Measurements from ENCODE around the gene RBM24. TPM values are rescaled to one million over a fixed set of nuclear protein-coding genes. Genes with fewer than 3 reads are reported as not detected.
"Not testable (repeated sequence)": the region's sequence is repeated elsewhere in the genome, so short reads cannot be mapped to it uniquely, and the experiment has no call there.

RBM24 gene
- polyA plus RNA-seq, 1 donor, result 348 TPM

- no peak for DNase-seq (ENCODE audit: low read depth)
These were observed 10.6 kb downstream of the RBM24 start for GRCh38 chr6:17291778-17292177.

DNA sequence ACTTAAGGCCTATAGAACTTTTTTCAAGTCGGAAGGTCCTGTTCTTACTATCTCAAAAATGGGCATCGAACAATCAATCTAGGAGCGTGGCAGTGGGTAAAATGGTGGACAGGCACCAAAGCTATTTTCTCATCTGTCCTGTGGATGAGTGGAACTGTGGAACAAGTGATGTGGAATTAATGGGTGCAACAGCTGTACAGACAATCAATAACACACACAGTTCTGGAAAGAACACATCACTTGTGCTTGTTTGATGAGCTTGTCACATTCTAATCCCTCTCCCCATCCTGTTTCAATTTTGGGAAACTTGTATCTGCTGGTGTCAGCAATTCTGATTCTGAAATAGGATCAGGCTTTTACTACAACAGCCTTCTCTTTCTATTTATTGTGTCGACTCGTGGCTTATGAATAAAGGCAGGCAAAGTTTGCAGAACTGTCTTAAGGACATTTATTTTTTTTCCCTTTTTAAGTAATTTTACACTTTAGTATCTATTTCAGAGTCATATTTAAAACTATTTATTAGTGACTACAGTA is 11.5 kb downstream of the RBM24 start:
- no peak for DNase-seq (ENCODE audit: low read depth)

GRCh38 chr6:17293395-17293794 is 12.2 kb downstream of the RBM24 start:
- DNase-seq (ENCODE audit: low read depth), result no peak

DNA sequence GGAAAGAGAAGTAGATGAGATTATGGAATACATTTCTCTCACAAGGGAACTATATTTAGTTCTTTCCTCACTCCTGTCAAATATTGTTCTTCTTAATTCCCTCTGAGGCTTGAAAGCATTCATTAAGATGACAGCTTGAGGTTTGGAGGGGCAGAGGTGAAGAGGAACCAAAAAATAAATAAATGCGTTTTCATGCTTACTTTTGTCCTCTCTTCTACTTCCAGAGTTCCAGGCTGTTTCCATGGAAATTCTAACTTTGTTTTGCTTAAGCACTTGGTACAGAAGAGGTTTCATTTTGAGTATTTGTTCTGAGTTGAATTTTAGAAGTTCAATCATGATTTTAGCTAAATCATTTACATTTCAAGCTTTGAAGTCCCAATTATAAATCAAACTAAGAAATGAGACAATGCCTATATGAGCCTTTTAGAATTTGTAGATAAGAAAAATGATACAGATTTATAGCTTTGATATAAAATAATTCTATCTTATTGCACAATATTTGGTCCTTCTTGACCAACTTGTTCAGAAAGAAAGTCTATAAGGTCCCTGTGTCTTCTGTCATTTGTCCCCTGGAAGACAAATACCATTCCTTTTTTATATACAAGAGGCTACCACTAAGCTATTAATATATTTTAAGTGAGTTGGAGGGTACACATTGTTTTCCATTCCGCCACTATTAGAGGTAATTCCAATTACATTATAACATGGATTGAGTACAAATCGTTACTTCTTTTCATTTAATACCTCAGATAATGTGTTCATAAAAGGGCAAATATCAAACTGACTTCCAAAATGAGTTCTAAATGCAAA is 16.3 kb downstream of the RBM24 start:
- no peak for DNase-seq (ENCODE audit: low read depth)

DNA sequence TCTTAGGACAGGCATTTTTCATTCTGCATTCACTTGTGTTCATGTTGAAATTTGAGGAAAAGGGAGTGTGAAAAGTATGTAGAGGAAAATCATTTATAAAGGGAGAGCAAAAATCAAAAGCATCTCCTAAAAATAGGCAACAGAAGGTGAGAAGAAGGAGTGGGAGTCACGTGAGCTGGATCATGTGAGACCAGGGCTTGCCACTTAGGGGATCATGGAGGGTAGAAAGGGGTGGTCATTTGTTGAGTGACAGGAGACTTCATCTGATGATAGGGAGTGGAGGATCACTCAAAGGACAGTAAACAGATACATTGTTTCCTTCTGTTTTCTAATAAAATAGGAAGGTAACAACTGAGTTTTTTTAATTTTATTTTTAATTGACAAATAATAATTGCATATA is 17.1 kb downstream of the RBM24 start:
- no peak for DNase-seq (ENCODE audit: low read depth)

DNA sequence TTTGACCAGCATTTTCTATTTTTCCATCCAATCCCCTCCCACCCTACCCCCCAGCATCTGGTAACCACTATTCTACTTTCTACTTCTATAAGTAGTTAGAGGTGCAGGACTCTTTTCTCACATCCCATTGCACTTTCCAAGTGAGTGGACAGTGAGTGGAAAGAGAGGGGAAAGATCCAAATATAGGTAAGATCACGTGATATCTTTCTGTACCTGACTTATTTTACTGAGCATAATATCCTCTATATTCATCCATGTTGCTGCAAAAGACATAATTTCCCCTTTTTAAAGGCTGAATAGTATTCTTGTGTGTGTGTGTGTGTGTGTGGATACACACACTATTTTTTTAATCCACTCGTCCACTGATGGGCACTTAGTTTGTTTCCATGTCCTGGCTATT is 18.1 kb downstream of the RBM24 start:
- no peak for DNase-seq (ENCODE audit: low read depth)

GRCh38 chr6:17299750-17300149 is 18.6 kb downstream of the RBM24 start:
- no peak for DNase-seq (ENCODE audit: low read depth)

GRCh38 chr6:17300637-17301036 is 19.5 kb downstream of the RBM24 start:
- DNase-seq (ENCODE audit: low read depth), result no peak

DNA sequence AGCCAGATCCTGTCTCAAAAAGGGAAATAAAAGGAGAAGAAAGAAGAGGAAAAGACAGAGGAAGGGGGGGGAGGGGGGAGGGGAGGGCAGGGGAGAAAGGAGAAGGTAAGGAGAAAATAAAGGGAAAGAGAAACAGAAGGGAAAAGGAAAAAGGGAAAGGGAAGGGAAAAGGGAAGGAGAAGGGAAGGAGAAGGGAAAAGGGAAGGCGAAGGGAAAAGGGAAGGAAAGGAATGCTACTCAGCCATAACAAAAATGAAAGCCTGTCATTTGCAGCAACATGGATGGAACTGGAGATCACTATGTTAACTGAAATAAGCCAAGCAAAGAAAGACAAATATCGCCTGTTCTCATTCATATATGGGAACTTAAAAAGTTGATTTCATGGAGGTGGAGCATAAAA is 22.3 kb downstream of the RBM24 start:
- DNase-seq (ENCODE audit: low read depth), result no peak

GRCh38 chr6:17305219-17306001 is 24.2 kb downstream of the RBM24 start:
- DNase-seq (ENCODE audit: low read depth), result no peak

GRCh38 chr6:17311595-17312311 is 30.6 kb downstream of the RBM24 start:
- no peak for DNase-seq (ENCODE audit: low read depth)

DNA sequence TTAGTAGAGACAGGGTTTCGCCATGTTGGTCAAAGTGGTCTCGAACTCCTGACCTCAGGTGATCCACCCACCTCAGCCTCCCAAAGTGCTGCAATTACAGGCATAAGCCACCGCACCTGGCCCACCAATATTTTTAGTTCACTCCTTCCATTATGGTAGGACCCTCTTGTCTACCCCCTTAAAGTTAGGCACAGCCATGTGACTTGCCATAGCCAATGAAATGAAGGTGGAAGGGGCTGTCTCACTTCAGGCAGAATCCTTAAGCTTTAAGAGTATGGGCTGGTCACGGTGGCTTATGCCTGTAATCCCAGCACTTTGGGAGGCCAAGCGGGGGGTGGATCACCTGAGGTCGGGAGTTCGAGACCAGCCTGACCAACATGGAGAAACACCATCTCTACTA is 32.1 kb downstream of the RBM24 start:
- DNase-seq (ENCODE audit: low read depth), result not testable (repeated sequence)

GRCh38 chr6:17313971-17314370 is 32.8 kb downstream of the RBM24 start:
- DNase-seq (ENCODE audit: low read depth), result no peak

DNA sequence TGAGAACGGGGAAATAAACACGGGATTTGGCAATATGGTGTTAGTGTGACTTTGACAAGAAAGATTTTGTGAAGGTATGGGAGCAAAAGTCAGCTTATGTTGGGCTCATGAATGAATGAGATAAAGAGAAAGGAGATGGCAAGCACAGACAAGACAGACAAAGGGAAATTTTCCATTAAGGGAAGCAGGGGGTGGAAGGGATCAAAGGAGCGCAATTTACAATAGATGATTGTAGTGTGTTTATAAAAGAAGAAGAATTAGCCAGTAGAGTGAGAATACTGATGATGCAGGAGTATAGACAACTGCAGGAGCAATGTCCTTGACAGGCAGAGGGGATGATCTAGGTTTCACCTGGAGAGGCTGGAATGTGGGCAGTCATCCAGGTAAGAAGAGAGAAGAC is 34.1 kb downstream of the RBM24 start:
- no peak for DNase-seq (ENCODE audit: low read depth)

- DNase-seq (ENCODE audit: low read depth), result no peak
These were observed 37.4 kb downstream of the RBM24 start for GRCh38 chr6:17318435-17319165.

DNA sequence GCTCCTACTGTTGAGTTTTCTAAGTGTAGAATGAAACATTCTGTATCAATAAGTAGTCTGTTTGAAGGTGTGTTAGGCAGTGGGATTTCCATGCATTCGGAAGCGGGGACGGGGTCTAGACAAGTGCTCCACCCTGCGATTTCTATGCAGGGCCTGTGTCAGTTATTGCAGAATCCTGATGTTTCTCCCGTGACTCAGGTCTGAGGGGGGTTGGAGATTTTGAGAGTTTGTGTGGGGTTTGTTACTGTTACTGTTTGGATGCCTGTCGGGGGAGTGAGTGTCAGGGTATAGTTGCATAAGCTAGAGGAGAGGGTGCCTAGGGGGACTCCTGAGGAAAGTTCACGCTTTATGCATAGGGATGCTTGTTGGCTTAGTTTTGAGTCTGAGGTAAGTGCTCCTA is 39.1 kb downstream of the RBM24 start:
- not testable (repeated sequence) for DNase-seq (ENCODE audit: low read depth)

GRCh38 chr6:17331238-17331637 is 50.1 kb downstream of the RBM24 start:
- no peak for DNase-seq (ENCODE audit: low read depth)

GRCh38 chr6:17334265-17334664 is 53.1 kb downstream of the RBM24 start:
- no peak for DNase-seq (ENCODE audit: low read depth)

- DNase-seq (ENCODE audit: low read depth), result no peak
These were observed 55.3 kb downstream of the RBM24 start for GRCh38 chr6:17336425-17336824.

DNA sequence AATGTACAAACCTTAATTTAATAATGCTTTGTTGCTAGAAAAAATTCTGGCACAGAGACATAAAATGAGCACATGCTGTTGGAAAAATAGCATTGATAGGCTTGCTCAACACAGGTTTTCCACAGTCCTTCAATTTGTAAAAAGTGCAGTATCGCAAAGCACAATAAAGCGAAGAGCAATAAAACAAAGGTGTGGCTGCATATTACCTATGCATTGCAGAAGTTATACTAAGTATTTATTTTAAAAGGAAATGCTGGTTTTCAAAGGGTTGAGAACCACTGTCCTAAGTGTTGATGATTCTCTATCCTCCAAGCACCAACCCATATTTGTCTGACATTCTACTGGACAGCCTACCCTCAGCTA is 58.1 kb downstream of the RBM24 start:
- DNase-seq (ENCODE audit: low read depth), result no peak

- no peak for DNase-seq (ENCODE audit: low read depth)
These were observed 60.1 kb downstream of the RBM24 start for GRCh38 chr6:17341117-17341805.

Measured in forelimb muscle (tissue), 1 donor.